NCI-H345 treated with DMSO at 0.1 percent for 48 hours (cell line): ENCODE data around the gene SLC19A1.

Experiments
- DNase-seq: peaks from one replicate; lab custom pipeline; 2025; ENCODE audit not compliant: unreplicated experiment; lab: John Stamatoyannopoulos, UW

SLC19A1 gene

DNA sequence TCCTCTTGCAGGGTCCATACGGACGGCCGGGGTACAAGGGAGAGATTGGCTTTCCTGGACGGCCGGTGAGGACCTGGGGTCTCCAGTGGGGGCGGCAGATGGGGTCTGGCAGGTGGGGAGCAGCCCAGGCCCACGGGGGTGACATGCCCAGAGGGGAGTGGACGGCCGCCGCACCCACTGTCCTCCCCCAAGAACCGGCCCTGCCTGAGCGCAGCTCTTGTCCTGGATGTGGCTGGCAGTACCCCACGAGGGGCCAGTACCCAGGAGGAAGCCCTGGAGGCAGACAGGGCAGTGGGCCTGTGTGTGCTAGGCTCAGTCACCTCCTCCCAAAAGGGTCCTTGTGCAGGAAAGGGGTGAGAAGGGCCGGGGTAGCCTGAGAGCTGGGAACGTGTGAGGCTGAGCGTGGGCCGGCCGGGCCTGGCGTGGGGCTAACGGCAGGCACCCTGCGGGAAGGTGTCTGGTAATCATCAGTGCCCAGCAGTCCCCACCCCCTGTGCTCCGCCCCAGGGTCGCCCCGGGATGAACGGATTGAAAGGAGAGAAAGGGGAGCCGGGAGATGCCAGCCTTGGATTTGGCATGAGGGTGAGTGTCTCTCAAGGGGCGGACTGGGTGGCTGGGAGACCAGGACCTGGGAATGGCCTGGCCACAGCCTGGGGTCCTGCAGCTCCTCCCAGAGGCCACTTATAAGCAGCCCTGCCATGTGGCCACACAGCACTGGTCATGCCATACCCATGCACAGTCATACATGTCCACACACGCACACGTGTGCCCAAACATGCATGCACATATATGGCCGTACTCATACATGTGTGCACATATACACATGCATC, 47.2 kb downstream of the SLC19A1 start:
- DNase-seq: no peak

DNA sequence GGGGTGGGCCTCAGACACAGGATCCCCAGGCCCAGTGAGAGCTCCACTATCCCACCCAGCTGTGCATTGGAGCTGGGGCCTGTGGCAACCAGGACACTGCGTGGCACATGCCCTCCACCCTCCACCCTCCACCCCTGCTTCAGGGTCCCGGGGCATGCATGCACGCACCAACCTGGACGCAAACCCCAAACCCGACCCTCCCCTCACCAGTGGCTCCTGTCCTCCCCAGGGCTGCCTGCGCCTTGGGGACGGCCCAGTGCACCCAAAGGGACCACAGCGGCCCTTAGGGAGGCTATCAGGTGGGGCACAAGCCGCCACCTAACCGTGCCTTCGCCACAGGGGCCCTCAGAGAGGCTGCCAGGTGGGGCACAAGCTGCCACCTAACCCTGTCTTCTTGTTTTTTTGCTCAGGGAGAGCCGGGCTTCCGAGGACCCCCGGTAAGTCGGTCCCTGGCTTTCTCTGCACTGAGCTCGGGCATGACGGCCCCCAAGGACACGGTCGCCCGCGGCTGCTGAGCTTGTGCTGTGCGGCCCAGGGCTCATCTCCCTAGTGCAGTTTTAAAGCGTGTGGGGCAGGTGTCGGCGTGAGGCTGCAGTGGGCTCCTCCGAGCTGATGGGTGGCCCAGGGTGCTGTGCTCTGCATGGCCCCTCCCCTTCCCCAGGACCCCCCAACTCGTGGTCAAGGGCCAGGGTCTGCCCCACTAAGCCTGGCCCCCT, 47.9 kb downstream of the SLC19A1 start:
- no peak for DNase-seq

DNA sequence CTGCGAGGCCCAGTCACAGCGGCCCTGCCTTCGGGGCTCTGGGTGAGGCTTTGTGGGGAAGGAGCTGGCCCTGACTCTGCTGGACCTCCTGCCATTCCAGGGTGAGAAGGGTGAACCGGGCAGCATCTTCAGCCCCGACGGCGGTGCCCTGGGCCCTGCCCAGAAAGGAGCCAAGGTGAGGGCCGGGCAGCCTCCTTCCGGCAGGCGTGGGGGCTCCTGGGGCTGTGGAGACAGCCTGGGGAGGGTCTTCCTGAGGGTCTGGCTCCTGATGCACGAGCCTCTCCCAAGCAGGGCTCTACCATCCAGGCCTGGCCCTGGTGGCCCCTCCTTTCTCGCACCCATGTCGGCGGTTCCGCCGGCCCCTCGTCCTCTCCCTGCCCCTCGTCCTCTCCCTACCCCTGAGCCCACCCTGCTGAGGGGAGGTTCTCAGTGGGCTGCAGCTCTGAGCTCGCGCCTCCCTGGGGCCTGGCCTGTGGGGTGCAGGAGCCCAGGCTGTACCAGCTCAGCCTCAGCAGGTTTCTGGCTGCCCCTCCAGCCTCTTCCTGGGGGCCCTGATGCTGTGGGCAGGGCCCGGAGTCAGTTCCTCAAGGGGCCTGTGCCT, 48.7 kb downstream of the SLC19A1 start:
- no peak for DNase-seq

DNA sequence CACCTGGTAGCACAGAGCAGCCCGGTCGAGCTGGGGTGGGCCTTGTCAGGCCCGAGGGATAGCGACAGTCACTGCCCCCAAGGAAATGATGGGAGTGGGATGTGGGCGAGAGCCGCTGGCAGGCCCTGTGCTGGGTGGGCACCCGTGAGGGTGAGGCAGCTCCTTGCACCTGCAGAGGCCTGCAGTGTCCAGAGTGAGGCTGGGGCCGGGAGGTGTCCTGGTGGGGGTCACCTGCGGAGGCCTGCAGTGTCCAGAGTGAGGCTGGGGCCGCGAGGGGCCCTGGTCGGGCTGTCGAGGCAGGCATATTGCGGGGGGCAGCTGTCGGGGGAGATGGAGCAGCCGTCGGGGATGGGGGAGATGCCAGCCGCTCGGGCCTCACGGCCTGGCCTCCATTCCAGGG, 49.5 kb downstream of the SLC19A1 start:
- no peak for DNase-seq

DNA sequence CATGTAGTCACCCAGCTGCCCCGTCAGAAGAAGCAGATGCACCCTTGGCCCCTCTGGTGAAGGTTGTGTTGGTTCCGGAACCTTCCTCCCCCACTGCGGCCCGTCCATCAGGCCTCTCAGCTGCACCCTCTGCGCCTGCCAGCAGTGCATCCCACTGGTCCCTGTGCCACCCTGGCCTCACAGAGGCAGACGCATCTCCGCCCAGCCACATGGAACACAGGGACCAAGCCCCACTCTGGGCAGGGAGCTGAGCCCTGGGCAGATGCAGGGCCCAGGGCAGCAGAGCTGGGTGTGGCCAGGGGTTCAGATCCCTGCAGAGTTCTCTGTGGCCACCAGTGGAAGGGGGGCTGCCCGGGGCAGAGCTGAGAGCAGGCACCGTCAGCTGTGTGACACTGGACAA, 50.6 kb downstream of the SLC19A1 start:
- DNase-seq: no peak

DNA sequence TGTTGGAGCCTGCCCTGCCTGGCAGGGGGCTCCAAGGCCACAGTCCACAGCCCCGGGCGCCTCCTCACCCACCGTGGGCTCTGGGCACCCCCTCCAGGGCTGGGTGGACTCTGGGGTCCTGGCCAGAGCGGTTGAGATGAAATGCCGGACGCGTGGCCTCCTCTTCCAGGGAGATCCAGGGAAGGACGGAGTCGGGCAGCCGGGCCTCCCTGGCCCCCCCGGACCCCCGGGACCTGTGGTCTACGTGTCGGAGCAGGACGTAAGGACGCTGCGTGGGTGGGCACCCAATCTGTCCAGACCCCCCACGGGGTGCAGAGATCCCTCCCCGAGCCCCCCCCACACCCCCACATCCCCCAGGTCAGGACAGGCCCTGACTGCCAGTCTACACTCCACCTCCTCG, 51.2 kb downstream of the SLC19A1 start:
- no peak for DNase-seq

DNA sequence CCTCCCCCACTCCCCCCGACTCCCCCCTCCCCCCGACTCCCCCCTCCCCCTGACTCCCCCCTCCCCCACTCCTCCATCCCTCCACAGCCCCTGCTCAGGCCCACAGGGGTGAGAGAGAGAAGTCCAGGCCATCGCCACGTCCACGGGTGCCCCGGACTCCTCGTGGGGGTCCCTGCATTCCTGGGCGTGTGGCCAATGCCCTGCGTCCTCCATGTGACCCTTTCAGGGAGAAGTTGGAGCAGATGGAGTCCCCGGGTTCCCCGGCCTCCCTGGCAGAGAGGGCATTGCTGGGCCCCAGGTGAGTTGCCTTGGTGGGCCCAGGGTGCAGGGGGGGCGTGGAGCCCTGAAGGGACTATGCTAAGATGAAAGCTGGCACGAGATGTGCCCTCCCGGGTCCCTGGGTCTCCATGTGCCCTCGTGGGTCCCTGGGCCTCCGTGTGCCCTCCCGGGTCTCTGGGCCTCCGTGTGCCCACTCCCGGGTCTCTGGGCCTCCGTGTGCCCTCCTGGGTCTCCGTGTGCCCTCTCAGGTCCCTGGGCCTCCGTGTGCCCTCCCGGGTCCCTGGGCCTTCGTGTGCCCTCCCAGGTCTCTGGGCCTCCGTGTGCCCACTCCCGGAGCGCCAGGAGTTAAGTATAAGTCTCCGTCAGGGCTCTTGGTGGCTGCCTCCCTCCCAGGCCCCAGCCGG, 52.0 kb downstream of the SLC19A1 start:
- no peak for DNase-seq

DNA sequence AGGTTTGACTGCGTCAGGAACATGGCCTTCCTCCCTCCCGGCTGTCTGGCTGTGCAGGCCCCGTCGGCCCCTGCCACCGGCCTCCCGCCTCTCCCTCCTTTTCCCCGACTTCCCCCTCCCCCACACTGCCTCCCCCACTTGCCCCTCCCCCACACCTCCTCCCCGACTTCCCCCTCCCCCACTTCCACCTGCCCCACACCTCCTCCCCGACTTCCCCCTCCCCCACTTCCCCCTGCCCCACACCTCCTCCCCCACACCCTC, 52.6 kb downstream of the SLC19A1 start:
- DNase-seq: no peak

DNA sequence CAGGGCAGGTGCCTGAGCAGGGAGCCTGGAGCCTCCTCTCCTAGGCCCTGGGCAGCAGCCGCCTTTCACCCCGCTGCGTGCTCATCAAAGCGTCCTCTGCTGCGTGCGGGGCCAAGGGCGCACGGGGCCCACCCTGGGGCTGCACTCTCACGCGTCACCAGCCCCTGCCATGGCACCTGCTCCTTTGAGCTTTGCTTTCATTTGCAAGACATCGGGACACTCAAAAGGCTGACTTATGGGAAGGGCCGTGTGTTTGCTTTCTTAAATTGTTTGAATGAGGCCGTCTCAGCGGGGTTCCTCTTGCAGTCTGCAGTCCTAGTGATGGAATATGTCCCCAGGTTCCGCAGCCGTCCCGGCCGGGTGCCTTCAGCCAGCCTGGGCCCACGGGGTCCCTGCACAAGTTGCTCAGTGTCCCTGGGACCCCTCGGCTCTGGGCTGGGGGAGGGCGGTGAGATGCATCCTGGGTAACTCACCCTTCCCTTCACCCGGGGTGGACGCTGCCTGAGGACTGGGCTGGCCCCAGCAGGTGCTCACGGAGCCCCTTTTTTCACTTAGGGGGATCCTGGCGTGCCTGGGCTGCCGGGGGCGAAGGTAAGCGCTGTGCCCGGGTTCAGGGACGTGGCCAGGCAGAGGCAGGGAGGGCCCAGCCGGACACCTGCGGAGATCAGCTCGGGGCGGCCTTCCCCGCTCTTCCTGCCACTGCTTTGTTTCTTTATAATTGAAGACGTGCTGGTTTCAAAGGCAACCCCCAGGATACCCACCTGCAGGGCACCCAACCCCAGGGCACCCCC, 53.1 kb downstream of the SLC19A1 start:
- DNase-seq: no peak

DNA sequence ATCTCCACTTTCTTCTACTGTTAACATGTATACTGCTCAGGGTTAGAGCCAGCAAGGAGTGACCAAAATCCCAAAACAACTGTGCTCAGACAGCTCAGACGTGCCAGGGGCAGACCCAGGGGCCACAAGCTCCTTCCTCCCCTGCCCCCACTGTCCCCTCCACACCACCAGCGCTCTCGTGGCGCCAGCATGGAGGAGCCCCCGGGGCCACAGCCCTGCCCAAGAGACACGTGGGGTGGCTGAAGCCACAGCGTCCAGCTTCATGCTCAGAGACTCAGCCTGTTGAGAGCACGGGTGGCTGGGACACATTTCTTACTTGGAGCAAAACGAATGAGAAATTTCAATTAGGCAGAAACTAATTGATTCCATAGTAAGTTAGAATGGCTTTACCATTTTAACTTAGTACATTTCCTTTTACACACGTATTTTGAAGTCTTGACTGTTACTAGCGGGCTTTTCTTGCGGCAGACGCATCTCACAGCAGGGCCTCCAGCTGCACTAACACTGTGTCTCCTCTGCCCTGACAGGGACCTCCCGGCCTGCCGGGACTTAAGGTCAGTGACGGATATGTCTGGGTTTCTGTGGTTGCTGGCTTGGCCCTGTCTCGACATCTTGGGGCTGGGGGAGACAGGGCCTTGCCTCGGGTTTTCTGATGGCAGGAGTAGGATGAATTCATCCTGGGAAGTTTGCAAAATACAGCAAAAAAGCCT, 54.2 kb downstream of the SLC19A1 start:
- no peak for DNase-seq

DNA sequence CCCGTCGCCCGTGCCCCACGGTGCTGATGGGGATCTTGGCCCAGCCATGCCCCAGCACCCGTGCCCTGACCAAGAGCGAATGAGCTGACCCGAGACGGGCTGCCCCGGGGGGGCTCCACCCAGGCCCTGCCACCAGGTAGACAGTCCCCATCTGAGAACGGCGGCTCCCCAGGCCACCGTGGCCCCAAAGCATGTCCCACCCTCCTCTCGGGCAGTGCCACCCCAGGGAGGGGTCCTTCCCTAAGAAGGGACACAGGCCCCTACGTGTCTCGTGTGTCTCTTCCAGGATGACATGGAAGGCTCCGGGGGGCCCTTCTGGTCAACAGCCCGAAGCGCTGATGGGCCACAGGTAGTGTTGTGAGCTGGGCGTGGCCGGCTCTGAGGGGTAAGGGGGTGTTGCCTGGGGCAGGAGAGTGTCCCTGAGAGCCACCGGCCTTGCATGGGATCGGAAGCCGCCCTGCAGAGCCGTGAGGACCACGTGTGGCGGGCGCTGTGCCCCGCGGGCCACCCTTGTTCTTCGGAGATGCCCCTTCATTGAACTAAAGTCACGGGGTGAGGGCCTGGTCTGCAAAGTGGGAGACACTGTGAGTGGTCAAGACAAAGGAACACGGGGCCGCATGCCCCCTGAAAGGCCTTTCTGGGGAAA, 55.0 kb downstream of the SLC19A1 start:
- no peak for DNase-seq

DNA sequence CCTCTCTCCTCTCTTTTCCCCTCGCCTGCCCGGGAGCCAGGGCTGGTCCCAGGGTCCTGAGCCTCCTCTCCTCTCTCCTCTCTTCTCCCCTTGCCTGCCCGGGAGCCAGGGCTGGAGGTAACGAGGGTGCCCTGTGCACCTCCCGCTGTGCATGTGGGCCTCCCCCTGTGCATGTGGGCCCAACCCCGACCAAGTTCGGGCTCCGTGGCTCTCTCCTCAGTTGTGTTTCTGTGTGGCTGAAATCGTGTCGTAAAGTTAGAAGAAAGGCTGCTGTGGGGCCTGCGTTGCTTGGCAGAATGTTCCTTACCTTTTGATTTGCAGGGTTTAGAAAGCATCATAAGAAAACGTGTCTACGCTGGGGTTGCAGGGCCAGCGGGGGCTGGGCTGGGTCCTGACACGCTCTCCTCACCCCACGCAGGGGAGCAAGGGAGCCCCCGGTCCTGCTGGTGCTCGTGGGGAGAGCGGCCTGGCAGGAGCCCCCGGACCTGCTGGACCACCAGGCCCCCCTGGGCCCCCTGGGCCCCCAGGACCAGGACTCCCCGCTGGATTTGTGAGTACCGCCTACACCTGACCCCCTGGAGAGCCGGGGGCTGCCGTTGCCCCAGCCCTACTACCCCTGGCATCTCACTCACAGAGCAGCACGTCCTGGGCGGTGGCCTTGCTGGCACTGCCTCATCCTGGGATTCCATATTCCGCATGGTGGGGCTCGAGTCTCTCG, 55.6 kb downstream of the SLC19A1 start:
- no peak for DNase-seq

DNA sequence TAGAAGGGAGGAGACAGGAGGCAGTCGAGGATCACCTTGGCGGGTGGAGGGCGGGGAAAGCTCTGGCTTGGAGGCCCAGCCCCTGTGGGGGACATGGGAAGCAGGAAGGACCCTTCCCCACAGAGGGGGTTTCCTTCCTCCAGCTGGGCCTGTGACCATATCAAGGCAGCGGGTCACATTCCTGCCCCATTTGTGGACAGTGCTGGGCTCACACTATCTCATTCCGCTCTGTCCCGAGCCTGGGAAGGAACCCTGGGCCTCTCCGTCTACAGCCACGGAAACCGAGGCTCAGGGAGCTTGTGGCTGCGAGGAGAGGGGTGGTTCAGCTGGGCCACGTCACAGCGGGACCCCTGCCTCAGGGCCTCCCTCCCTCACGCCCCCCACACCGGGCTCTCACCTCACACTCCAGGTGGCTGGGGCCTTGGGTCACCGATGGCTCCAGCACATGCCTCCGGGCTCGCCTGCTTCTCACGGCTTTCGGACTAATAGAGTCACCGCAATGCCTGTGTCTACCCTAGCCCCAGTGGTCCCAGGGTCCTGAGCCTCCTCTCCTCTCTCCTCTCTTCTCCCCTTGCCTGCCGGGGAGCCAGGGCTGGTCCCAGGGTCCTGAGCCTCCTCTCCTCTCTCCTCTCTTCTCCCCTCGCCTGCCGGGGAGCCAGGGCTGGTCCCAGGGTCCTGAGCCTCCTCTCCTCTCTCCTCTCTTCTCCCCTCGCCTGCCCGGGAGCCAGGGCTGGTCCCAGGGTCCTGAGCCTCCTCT, 56.4 kb downstream of the SLC19A1 start:
- no peak for DNase-seq

DNA sequence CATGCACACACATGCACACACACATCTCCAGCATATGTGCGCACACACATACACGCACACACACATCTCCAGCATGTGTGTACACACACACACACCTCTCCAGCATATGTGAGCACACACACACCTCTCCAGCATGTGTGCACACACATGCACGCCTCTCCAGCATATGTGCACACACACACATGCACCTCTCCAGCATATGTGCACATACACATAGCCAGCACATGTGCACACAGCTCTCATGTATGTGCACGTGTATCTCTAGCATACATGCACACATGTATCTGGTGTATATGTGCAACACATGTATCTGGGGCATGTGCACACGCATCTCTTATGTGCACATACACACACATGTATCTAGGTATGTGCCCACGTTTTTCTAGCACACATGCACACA, 57.9 kb downstream of the SLC19A1 start:
- no peak for DNase-seq

DNA sequence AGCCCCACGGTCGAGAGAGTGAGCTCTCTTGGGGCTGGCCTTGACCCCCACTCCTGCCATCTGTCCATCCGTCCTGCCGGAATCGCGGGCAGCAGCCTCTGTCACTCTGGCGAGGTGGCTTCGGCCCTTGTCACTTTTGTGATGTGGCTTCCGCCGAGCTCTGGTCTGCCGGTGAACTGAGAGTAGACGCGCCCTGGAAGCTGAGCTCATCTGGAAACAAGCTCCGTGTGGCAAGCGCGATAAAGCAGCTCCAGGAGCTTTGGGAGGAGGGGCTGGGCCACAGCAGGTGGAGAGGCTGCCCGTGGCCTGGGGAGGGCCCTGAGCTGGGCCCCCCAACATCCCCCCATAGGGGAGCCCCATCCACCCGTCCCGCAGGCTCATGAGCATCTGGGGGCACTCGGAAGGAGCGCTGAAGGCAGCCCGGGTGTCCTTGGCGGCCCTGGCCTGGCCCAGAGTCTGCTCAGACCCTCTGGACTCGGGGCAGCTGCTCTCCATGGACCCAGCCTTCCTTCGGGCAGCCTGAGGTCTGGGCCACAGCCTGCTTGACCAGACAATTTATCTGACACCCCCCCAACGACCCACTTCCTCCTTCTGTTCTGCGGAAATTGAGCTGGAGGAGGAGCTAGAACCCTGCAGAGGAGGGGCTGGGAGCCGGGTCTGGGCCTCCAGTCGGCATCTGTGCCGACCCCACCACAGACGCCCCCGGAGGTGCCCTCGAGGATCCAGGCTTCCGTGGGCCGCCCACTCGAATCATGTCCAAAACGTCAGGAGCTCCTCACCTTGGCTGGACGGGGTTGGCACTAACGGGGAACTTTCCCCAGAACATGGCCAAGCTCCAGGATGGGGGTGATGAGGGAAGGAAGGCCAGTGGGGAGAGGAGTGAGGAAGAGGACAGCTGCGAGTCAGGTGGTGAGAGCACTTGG, 59.1 kb downstream of the SLC19A1 start:
- no peak for DNase-seq

DNA sequence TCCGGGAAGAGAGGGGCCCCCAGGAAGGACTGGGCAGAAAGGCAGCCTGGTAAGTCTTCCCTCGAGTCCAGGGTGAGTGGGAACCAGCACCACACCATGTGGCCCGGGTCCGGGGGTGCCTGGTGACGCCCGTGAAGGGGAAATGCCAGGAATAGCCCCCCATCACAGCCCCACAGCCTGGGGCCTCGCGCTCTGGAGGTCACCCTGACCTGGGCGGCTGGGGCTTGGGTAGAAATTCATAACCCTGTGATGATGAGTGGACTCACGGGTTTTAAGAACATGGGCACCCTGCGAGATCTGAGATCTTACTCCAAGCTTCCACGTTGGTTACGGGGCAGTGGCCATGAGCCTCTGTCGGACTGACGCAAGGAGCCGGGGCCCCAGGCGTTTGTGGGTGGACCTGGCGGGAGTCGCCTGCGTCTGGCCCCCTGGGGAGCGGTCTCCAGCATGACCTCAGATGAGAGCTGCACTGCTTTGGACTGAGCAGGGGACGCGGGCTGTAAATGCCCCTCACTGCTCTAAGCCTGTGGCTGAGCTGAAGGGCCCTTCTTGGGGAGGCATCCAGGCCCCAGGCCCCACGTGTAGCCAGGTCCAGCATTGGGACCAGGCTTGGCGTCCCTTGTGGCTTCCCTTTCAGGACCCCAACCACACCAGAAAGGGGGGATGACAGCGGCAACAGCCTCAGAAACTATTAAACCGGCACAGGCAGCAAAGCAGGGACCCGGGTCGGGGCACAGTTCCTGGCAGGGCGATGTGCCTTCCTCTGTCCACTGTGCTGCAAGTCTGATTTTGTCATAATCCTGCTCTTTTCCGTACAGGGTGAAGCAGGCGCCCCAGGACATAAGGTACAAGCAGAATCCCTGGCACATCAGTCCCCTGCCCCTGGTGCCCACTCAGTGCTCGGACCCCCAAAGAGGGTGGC, 60.0 kb downstream of the SLC19A1 start:
- no peak for DNase-seq

DNA sequence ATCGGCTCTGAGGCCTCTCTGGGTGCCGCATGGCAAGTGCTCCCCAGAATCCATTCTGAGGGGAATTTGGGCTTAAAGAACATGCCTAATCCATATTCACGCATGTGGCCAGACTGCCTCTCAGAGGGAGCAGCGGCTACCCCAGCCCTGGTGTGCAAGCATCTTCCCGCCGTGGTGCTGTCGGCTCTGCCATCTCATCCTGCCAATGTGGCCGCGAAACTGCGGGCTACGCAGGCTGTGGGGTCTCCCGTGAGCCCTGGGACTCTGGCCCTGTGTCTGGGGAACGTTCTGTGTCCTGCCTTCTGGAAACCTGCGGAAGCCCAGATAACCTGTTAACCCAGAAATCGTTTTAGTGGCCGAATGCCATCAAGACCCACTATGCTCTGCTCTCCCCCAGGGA, 60.7 kb downstream of the SLC19A1 start:
- no peak for DNase-seq
